Endothelial cell of umbilical vein (primary cell): Measurements from ENCODE around the gene STXBP5. TPM values are rescaled to one million over a fixed set of nuclear protein-coding genes. Genes with fewer than 3 reads are reported as not detected.
A peak's percentile ranks its signal among the peaks of the same experiment; 100 is the strongest.

Experiments used
- BruUV-seq: library from RNA; stranded (reverse); fragments of 400-500 nt; replicated peaks from 2 replicates; lab custom pipeline; 2021; lab: Mats Ljungman, UMichigan
- CTCF ChIA-PET: fragments of 300-600, 350-600 bp; sonication (Branson Sonifier 250); formaldehyde crosslinking; loops from one replicate; lab custom pipeline; 2021; ENCODE audit warnings: antibody characterized with exemption, inconsistent platforms; lab: Charles Lee
- POLR2A ChIA-PET: fragments of 300-600, 350-600 bp; sonication (Branson Sonifier 250); formaldehyde crosslinking; loops from one replicate; lab custom pipeline; 2021; ENCODE audit warnings: antibody characterized with exemption, inconsistent platforms; lab: Charles Lee
- DNase-seq: peaks from one replicate; pipeline ENCODE4 v3.0.0-alpha.2; 2011; ENCODE audit warnings: low read depth, low spot score
- FAIRE-seq: peaks from 2 replicates; lab custom pipeline; 2011; peaks lifted over from hg19 to GRCh38; lab: Jason Lieb, UNC
- H2AFZ ChIP-seq: 2 replicates; pipeline ENCODE4 v1.6.0; 2012; ENCODE audit warnings: low read depth, low read length, control low read depth, inconsistent platforms
- H3K27ac ChIP-seq: 2 replicates; pipeline ENCODE4 v1.5.1; 2011; ENCODE audit warnings: low read depth, mild to moderate bottlenecking, control low read depth, low read length, moderate library complexity; ENCODE audit not compliant: insufficient read depth
- H3K27me3 ChIP-seq, 2 experiments: 2 replicates each; pipeline versions ENCODE4 v1.6.0 to v1.6.1; 2011; ENCODE audit warnings: low read length in 2 of 2, mixed read lengths in 1 of 2; ENCODE audit not compliant: control insufficient read depth in 2 of 2, insufficient read depth in 2 of 2
- H3K36me3 ChIP-seq, 2 experiments: 2 replicates in 1 of 2; 3 replicates in 1 of 2; pipeline ENCODE4 v1.5.1; 2011; ENCODE audit warnings: low read length in 2 of 2, mild to moderate bottlenecking in 1 of 2, moderate library complexity in 1 of 2; ENCODE audit not compliant: control insufficient read depth in 2 of 2, insufficient read depth in 2 of 2; ENCODE audit errors: extremely low read depth in 1 of 2
- H3K4me1 ChIP-seq: 3 replicates; pipeline ENCODE4 v1.5.1; 2011; ENCODE audit warnings: mild to moderate bottlenecking, low read length; ENCODE audit not compliant: control insufficient read depth, insufficient read depth; ENCODE audit errors: extremely low read depth
- H3K4me2 ChIP-seq: 2 replicates; pipeline ENCODE4 v1.6.1; 2011; ENCODE audit warnings: low read length, control low read depth, mixed read lengths; ENCODE audit not compliant: insufficient read depth
- H3K4me3 ChIP-seq, 3 experiments: fragments of 200-600 bp in 1 of 3; sonication (generic), shearing (Covaris generic) in 1 of 3; replicated peaks in 1 of 3; 2 replicates each; pipeline ENCODE4 v1.5.1; 2011 to 2016; ENCODE audit warnings: control low read depth in 3 of 3, low read length in 3 of 3, mild to moderate bottlenecking in 2 of 3, inconsistent platforms in 1 of 3, low read depth in 1 of 3, moderate library complexity in 1 of 3; ENCODE audit not compliant: insufficient read depth in 1 of 3
- H3K79me2 ChIP-seq: 2 replicates; pipeline ENCODE4 v1.6.0; 2012; ENCODE audit warnings: low read length, inconsistent platforms; ENCODE audit not compliant: control insufficient read depth, insufficient read depth
- H3K9ac ChIP-seq: replicated peaks from 2 replicates; pipeline ENCODE3; 2011; ENCODE audit warnings: low read length, control low read depth; ENCODE audit not compliant: insufficient read depth; ENCODE audit errors: extremely low read depth
- H3K9me1 ChIP-seq: replicated peaks from 3 replicates; pipeline ENCODE4 v1.6.0; 2011; ENCODE audit warnings: mild to moderate bottlenecking, low read length; ENCODE audit not compliant: control insufficient read depth, insufficient read depth; ENCODE audit errors: extremely low read depth
- H3K9me3 ChIP-seq: replicated peaks from 2 replicates; pipeline ENCODE4 v1.5.1; 2012; ENCODE audit warnings: low read length, inconsistent platforms; ENCODE audit not compliant: control insufficient read depth, insufficient read depth
- H4K20me1 ChIP-seq: replicated peaks from 2 replicates; pipeline ENCODE3; 2011; ENCODE audit warnings: mild to moderate bottlenecking, low read length; ENCODE audit not compliant: control insufficient read depth, insufficient read depth; ENCODE audit errors: extremely low read depth
- CTCF ChIP-seq, 2 donors: IDR thresholded peaks; 1 replicate in 1 of 2; 2 replicates in 1 of 2; pipeline ENCODE4 v1.5.1; 2011; ENCODE audit warnings: low read length in 2 of 2, mild to moderate bottlenecking in 2 of 2, moderate library complexity in 2 of 2, control low read depth in 1 of 2, inconsistent platforms in 1 of 2, low read depth in 1 of 2; ENCODE audit not compliant: insufficient read depth in 1 of 2; ENCODE audit errors: extremely low read depth in 1 of 2
- EZH2 ChIP-seq: IDR thresholded peaks from 2 replicates; pipeline ENCODE4 v1.6.1; 2012; ENCODE audit warnings: borderline replicate concordance, low read depth, mild to moderate bottlenecking, moderate library complexity, low read length, inconsistent platforms; ENCODE audit not compliant: severe bottlenecking
- FOS ChIP-seq: IDR thresholded peaks from 2 replicates; pipeline ENCODE4 v1.6.1; 2011; ENCODE audit warnings: mild to moderate bottlenecking, low read length, moderate library complexity, borderline replicate concordance; ENCODE audit not compliant: insufficient read depth
- GATA2 ChIP-seq: IDR thresholded peaks from 2 replicates; pipeline ENCODE4 v1.7.0; 2011; ENCODE audit warnings: low read depth, mild to moderate bottlenecking, moderate library complexity, mixed read lengths, low read length; ENCODE audit not compliant: insufficient read length, insufficient read depth
- JUN ChIP-seq: IDR thresholded peaks from 2 replicates; pipeline ENCODE4 v1.6.1; 2011; ENCODE audit warnings: borderline replicate concordance, low read depth; ENCODE audit not compliant: insufficient read length, insufficient read depth
- MAX ChIP-seq: IDR thresholded peaks from 2 replicates; pipeline ENCODE4 v1.6.1; 2011; ENCODE audit not compliant: insufficient read depth, insufficient read length
- MYC ChIP-seq: IDR thresholded peaks from one replicate; pipeline ENCODE4 v1.6.1; 2011; ENCODE audit warnings: mild to moderate bottlenecking, low read depth, low read length
- POLR2A ChIP-seq: IDR thresholded peaks from 2 replicates; pipeline ENCODE4 v1.6.1; 2012; ENCODE audit warnings: low read depth, mild to moderate bottlenecking, control low read depth, low read length
- POLR2AphosphoS5 ChIP-seq: IDR thresholded peaks from 2 replicates; pipeline ENCODE4 v1.6.1; 2012; ENCODE audit warnings: low read depth, mild to moderate bottlenecking, control low read depth, low read length, moderate library complexity; ENCODE audit not compliant: insufficient read depth
- dilution Hi-C: fragments of 300-500 bp; cut with MboI; formaldehyde crosslinking; loops from one replicate; pipeline ENCODE4 v1.15.0; 2019; ENCODE audit warnings: low sequenced_read_pairs; ENCODE audit not compliant: extremely low pct_ligation_motif_present
- intact Hi-C: fragments of 100-400 bp; cut with micrococcal nuclease; formaldehyde crosslinking; loops from one replicate; pipeline ENCODE4 v1.10.0; 2022
- polyA plus RNA-seq, 4 experiments: library from polyadenylated mRNA; depleted of rRNA in 3 of 4; stranded (reverse) in 3 of 4; unstranded in 1 of 4; fragments of >200 nt; gene quantifications; 2 replicates each; pipeline versions ENCODE4 v1.2.1 to v1.2.3, GENCODE V29; 2011 to 2012; ENCODE audit warnings: missing spikeins in 1 of 4
- total RNA-seq: library from RNA; stranded (reverse); gene quantifications from 2 replicates; pipeline ENCODE4 v1.2.3, GENCODE V29; 2021

The STXBP5 gene
- total and polyA plus RNA-seq, 2 donors (not counting 3 experiments of a cell fraction or from before 2014, with no cell fraction given) = 7.1 to 21.8 TPM

GRCh38 chr6:147311218-147311617, 107.0 kb downstream of the STXBP5 start:
- no peak for TF ChIP-seq MAX
- TF ChIP-seq MYC = no peak
- TF ChIP-seq GATA2 = no peak
- TF ChIP-seq FOS = no peak
- no peak for TF ChIP-seq POLR2AphosphoS5
- no peak for TF ChIP-seq JUN
- TF ChIP-seq EZH2 = no peak
- TF ChIP-seq POLR2A = no peak
- no peak for TF ChIP-seq CTCF (IDR thresholded peaks at IDR 0.05; ENCODE audit: extremely low read depth in 1 of 2, insufficient read depth in 1 of 2, low read depth in 1 of 2, low read length in 2 of 2)
- no peak overlapping the region for H3K4me2 ChIP-seq
- DNase-seq = no peak
- intact Hi-C loops = no loop called here
- no TSS peak for BruUV-seq
- ChIA-PET POLR2A (no interaction called here), CTCF (no interaction called here)
- no peak overlapping the region for H2AFZ ChIP-seq
- no peak overlapping the region for H3K9ac ChIP-seq
- H3K27me3 ChIP-seq = no peaks in the 10 kb centered on the region
- H3K4me1 ChIP-seq = no peaks in the 10 kb centered on the region
- no peaks in the 10 kb centered on the region for H3K9me3 ChIP-seq
- dilution Hi-C loops = no loop called here
- H4K20me1 ChIP-seq = peaks cover 2% of the 10 kb centered on the region
- FAIRE-seq = peak; percentile 8
- H3K79me2 ChIP-seq = no peaks in the 10 kb centered on the region
- no peaks in the 10 kb centered on the region for H3K9me1 ChIP-seq
- H3K27ac ChIP-seq = no peak overlapping the region
- no peak overlapping the region for H3K4me3 ChIP-seq
- peaks cover 0 to 8% of the 10 kb centered on the region in 2 experiments for H3K36me3 ChIP-seq
